Psoas muscle (tissue), 8 donors: ENCODE results near the gene AGER. TPM values are rescaled to one million over a fixed set of nuclear protein-coding genes. Genes with fewer than 3 reads are reported as not detected.

Experiments
- ATAC-seq, 4 donors: fragments of 200-7000 bp; cut with Tn5 transposase; one replicate each; pipeline ENCODE4 v1.9.1; 2020; ENCODE audit warnings: moderate library complexity in 3 of 4, mild to moderate bottlenecking in 2 of 4
- DNase-seq, 2 donors: peaks; one replicate each; pipeline ENCODE4 v3.0.0-alpha.2; 2020
- H3K27ac ChIP-seq: fragments of 200-600 bp; one replicate; pipeline ENCODE4 v1.8.0; 2022
- H3K27me3 ChIP-seq, 3 donors: fragments of 200-600 bp in 1 of 3; one replicate each; pipeline versions ENCODE4 v1.6.1 to v1.8.0; 2013 to 2022; ENCODE audit warnings: low read length in 2 of 3, mild to moderate bottlenecking in 2 of 3, moderate library complexity in 1 of 3; ENCODE audit not compliant: insufficient read depth in 3 of 3
- H3K36me3 ChIP-seq, 2 donors: fragments of 200-600 bp in 1 of 2; one replicate each; pipeline versions ENCODE4 v1.6.1 to v1.8.0; 2013 to 2022; ENCODE audit warnings: low read depth in 1 of 2, mild to moderate bottlenecking in 1 of 2, moderate library complexity in 1 of 2; ENCODE audit not compliant: insufficient read depth in 1 of 2
- H3K4me1 ChIP-seq: fragments of 200-600 bp; one replicate; pipeline ENCODE4 v1.8.0; 2022
- H3K4me3 ChIP-seq: fragments of 200-600 bp; one replicate; pipeline ENCODE4 v1.8.0; 2022; ENCODE audit warnings: mild to moderate bottlenecking
- H3K9me3 ChIP-seq: fragments of 200-600 bp; one replicate; pipeline ENCODE4 v1.8.0; 2022
- CTCF ChIP-seq: fragments of 200-600 bp; IDR thresholded peaks from one replicate; pipeline ENCODE4 v1.8.0; 2022; ENCODE audit warnings: antibody characterized with exemption
- WGBS, 3 donors: extraction: QIAGEN DNeasy Blood & Tissue Kit; methylation state at CpG; one replicate each; pipeline versions ENCODE4 v1.1.6 to v1.1.7; 2013; 5-methylcytosine and 5-hydroxymethylcytosine counted together
- intact Hi-C, 2 donors: fragments of 100-400 bp; cut with DNase I; formaldehyde crosslinking; loops; one replicate each; pipeline versions ENCODE4 v1.11.0 to v1.14.2; 2022
- polyA plus RNA-seq, 3 donors: library from polyadenylated mRNA; stranded (reverse); fragments of 200-250 nt; gene quantifications; one replicate each; pipeline ENCODE4 v1.2.3, GENCODE V29; 2013
- total RNA-seq, 4 donors: library from RNA; stranded (reverse); fragmentation: NEBNext Ultra II Directional in 2 of 4; extraction: Animal tissue kit (Norgen Biotek cat#: 25700) in 2 of 4; gene quantifications; one replicate each; pipeline versions ENCODE4 v1.2.1 to v1.2.4, GENCODE V29; 2021 to 2023
- donor health status: healthy with polysubstance abuse.
- donor health status: DM: no; HTN: no; CAD: no; lungs with moderate emphysema.
- donor health status: Bipolar disorder and iron deficiency.
- donor health status: healthy.
- donor health status: DM: yes; HTN: yes; CAD: no.
- donor health status: DM: no; HTN: no; CAD: no.
- donor health status: DM: no; HTN: no; CAD: no.
- donor health status: DM: yes; HTN: yes; CAD: no.

Gene AGER
- total and polyA plus RNA-seq, 7 donors: 0.79 to 2.0 (median 1.2) TPM

GRCh38 chr6:32156891-32157290, 27.2 kb downstream of the AGER start:
- intact Hi-C loops: no loop called here
- H3K4me1 ChIP-seq: peaks cover 9% of the 10 kb centered on the region
- WGBS, 3 donors: 89 to 97% (median 95%) methylated on average over 9 of the region's 9 CpGs
- no peaks in the 10 kb centered on the region for H3K9me3 ChIP-seq
- DNase-seq: no peak
- no peak overlapping the region for H3K27ac ChIP-seq
- H3K27me3 ChIP-seq: peaks cover 0 to 4% (median 0%) of the 10 kb centered on the region in 3 donors
- TF ChIP-seq CTCF: no peak
- H3K36me3 ChIP-seq: peaks cover 8 to 56% of the 10 kb centered on the region in 2 donors
- no peak for ATAC-seq
- H3K4me3 ChIP-seq: no peak overlapping the region

GRCh38 chr6:32154514-32155161, 29.4 kb downstream of the AGER start:
- Histone ChIP-seq H3K9me3 (no peaks in the 10 kb centered on the region), H3K36me3 (peaks cover 8 to 37% of the 10 kb centered on the region in 2 donors), H3K27me3 (peaks cover 0 to 7% (median 6%) of the 10 kb centered on the region in 3 donors), H3K4me3 (peak overlapping the region; percentile 76), H3K27ac (peak overlapping the region; percentile 74), H3K4me1 (peaks cover 9% of the 10 kb centered on the region)
- intact Hi-C loops: loop anchor here (1.0 to 5.0 kb wide), 2 partner anchors 36 to 37 kb away; no protein-coding TSS in a partner anchor
- DNase-seq: peak; percentile 60 to 83
- TF ChIP-seq CTCF: peak; percentile 44
- ATAC-seq: peak; percentile 81 to 90 (median 89)
- 3 to 5% (median 5%) methylated on average over 24 to 34 of the region's 34 CpGs for WGBS, 3 donors

GRCh38 chr6:32153564-32154513, 30.2 kb downstream of the AGER start, which contains the start of gene PPT2:
Gene PPT2 (plus strand): TSS chr6:32154141. CDS start chr6:32154595, 454 bp downstream.
- peaks cover 0 to 15% (median 7%) of the 10 kb centered on the region in 3 donors for H3K27me3 ChIP-seq
- intact Hi-C loops: loop anchor here (1.0 to 5.0 kb wide), 2 partner anchors 36 to 37 kb away; no protein-coding TSS in a partner anchor
- H3K9me3 ChIP-seq: no peaks in the 10 kb centered on the region
- 2 to 4% (median 2%) methylated on average over 52 of the region's 52 CpGs for WGBS, 3 donors
- H3K4me3 ChIP-seq: peak within 1 kb of the TSS; percentile 76
- peaks cover 9% of the 10 kb centered on the region for H3K4me1 ChIP-seq
- peak; percentile 93 to 95 for DNase-seq
- peaks cover 8 to 33% of the 10 kb centered on the region in 2 donors for H3K36me3 ChIP-seq
- peak; percentile 13 for TF ChIP-seq CTCF
- peak within 1 kb of the TSS; percentile 74 for H3K27ac ChIP-seq
- ATAC-seq: peak; percentile 82 to 93 (median 89)

GRCh38 chr6:32152769-32153563, 31.1 kb downstream of the AGER start:
- Histone ChIP-seq H3K36me3 (peaks cover 2 to 24% of the 10 kb centered on the region in 2 donors), H3K4me3 (peak overlapping the region; percentile 76), H3K27ac (peak overlapping the region; percentile 74), H3K4me1 (peaks cover 9% of the 10 kb centered on the region), H3K27me3 (peaks cover 0 to 24% (median 14%) of the 10 kb centered on the region in 3 donors), H3K9me3 (no peaks in the 10 kb centered on the region)
- ATAC-seq (peak in 2 of 4 donors; percentile 6 to 10), DNase-seq (peak; percentile 34 to 64)
- 45 to 53% (median 46%) methylated on average over 35 of the region's 35 CpGs for WGBS, 3 donors
- TF ChIP-seq CTCF: no peak
- intact Hi-C loops: loop anchor here in 1 of 2 donors (5.0 kb wide), 1 partner anchor 36 kb away; no protein-coding TSS in a partner anchor
